Chondrocyte (in vitro differentiated cells): Measurements from ENCODE around the gene ZNF275. TPM values are rescaled to one million over a fixed set of nuclear protein-coding genes. Genes with fewer than 3 reads are reported as not detected.

Source experiments
- DNase-seq: peaks from one replicate; pipeline ENCODE4 v3.0.0; 2021; ENCODE audit warnings: mixed read lengths, low spot score
- H3K27ac Mint-ChIP-seq: one replicate; pipeline ENCODE4 v1.8.0; 2021; ENCODE audit warnings: mild to moderate bottlenecking, moderate library complexity, mixed read lengths; ENCODE audit not compliant: unreplicated experiment
- H3K27me3 Mint-ChIP-seq: 2 replicates; pipeline ENCODE4 v1.8.0; 2021; ENCODE audit warnings: low read depth, mixed read lengths
- H3K36me3 Mint-ChIP-seq: 2 replicates; pipeline ENCODE4 v1.8.0; 2021; ENCODE audit warnings: low read depth, mixed read lengths
- H3K4me1 Mint-ChIP-seq: 2 replicates; pipeline ENCODE4 v1.8.0; 2021; ENCODE audit warnings: low read depth, mild to moderate bottlenecking, mixed read lengths
- H3K4me3 Mint-ChIP-seq: one replicate; pipeline ENCODE4 v1.8.0; 2021; ENCODE audit warnings: mild to moderate bottlenecking, moderate library complexity, mixed read lengths; ENCODE audit not compliant: unreplicated experiment
- H3K9me3 Mint-ChIP-seq: 2 replicates; pipeline ENCODE4 v1.8.0; 2021; ENCODE audit warnings: low read depth, mixed read lengths
- total RNA-seq: library from RNA; stranded (reverse); gene quantifications from 3 replicates; pipeline ENCODE4 v1.2.1, GENCODE V29; 2021
- TF ChIP-seq, protein P1 (sequence below): fragments of 200-600 bp; sonication (generic); IDR thresholded peaks from 2 replicates; pipeline ENCODE4 v1.5.0; 2021; ENCODE audit warnings: antibody characterized with exemption, mild to moderate bottlenecking, moderate library complexity

ZNF275 gene
- total RNA-seq, 1 donor from 2014 or later = 19.8 TPM

DNA sequence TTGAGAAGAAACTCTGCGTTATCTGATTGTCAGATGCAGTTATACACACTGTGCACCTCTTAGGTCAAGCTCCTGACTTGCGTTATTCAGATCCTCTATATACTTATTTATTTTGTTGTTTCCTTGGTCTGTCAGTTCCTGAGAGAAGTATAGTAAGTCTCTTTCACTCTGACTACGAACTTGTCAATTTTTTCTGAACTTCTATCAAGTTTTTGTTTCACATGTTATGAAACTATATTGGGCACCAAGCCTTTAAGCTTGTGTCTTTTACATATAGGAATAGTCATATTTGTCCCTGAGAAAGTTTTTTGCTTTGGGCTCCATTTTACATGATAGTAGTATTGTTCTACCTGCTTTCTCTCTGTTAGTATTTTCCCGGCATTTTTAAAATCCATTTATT, 31.7 kb downstream of the ZNF275 start:
- Mint-ChIP-seq H3K4me3 (no peak overlapping the region), H3K27ac (no peak overlapping the region), H3K4me1 (peaks cover 2% of the 10 kb centered on the region), H3K36me3 (no peaks in the 10 kb centered on the region), H3K9me3 (peaks cover 8% of the 10 kb centered on the region), H3K27me3 (peaks cover 9% of the 10 kb centered on the region)
- TF ChIP-seq, protein P1, sequence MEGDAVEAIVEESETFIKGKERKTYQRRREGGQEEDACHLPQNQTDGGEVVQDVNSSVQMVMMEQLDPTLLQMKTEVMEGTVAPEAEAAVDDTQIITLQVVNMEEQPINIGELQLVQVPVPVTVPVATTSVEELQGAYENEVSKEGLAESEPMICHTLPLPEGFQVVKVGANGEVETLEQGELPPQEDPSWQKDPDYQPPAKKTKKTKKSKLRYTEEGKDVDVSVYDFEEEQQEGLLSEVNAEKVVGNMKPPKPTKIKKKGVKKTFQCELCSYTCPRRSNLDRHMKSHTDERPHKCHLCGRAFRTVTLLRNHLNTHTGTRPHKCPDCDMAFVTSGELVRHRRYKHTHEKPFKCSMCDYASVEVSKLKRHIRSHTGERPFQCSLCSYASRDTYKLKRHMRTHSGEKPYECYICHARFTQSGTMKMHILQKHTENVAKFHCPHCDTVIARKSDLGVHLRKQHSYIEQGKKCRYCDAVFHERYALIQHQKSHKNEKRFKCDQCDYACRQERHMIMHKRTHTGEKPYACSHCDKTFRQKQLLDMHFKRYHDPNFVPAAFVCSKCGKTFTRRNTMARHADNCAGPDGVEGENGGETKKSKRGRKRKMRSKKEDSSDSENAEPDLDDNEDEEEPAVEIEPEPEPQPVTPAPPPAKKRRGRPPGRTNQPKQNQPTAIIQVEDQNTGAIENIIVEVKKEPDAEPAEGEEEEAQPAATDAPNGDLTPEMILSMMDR = no peak
- no peak for DNase-seq

DNA sequence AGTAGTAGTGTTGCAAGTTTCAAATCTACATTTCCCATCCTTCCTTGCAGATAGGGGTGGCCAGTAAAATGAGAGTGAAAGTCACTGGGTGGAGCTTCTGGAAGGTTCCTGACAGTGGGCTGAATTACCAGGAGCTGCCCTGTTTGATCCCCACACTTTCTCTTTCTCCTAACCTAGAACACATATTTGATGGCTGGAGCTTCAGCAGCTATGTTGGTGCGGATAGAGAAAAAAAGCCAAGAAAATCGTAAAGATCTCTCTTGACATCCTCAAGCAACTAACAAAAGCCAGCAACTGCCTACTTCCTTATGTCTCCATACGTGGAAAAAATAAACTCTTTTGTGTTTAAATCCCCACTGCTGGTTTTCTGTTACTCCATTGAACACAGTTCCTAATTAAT, 32.2 kb downstream of the ZNF275 start:
- peaks cover 9% of the 10 kb centered on the region for H3K27me3 Mint-ChIP-seq
- no peaks in the 10 kb centered on the region for H3K36me3 Mint-ChIP-seq
- H3K27ac Mint-ChIP-seq = no peak overlapping the region
- TF ChIP-seq, protein P1 = no peak
- DNase-seq = no peak
- H3K9me3 Mint-ChIP-seq = peaks cover 9% of the 10 kb centered on the region
- no peak overlapping the region for H3K4me3 Mint-ChIP-seq
- H3K4me1 Mint-ChIP-seq = peaks cover 6% of the 10 kb centered on the region

DNA sequence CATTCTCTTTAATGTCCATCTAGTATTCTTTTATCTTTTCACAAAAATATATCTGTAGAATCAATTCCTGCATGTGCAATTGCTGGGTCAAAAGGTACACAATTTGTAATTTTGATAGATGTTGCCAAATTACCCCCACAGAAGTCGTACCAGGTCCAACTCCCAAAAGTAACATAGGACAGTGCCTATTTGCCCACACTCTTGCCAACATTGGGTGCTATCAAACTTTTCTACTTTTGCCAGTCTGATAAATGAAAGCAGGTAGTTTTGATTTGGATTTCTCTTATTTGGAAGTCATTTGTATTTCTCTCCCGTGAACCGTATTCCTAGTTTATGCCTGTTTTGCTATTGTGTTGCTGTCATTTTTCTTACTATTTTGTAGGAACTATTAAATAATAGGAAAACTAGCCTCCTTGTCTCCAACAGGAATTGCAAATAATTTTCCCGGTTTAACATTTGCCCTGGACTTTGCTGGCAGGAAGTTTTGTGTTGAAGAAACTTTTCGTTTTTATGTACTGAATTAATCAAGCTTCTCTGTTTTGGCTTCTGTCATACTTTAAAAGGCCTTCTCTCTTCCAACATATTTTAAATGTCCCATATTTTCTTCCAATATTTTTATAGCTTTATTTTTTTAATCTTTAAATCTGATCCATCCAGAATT, 33.1 kb downstream of the ZNF275 start:
- Mint-ChIP-seq H3K27ac (no peak overlapping the region), H3K4me1 (peaks cover 6% of the 10 kb centered on the region), H3K9me3 (peaks cover 9% of the 10 kb centered on the region), H3K27me3 (peaks cover 9% of the 10 kb centered on the region), H3K36me3 (no peaks in the 10 kb centered on the region), H3K4me3 (no peak overlapping the region)
- TF ChIP-seq, protein P1 = no peak
- no peak for DNase-seq

DNA sequence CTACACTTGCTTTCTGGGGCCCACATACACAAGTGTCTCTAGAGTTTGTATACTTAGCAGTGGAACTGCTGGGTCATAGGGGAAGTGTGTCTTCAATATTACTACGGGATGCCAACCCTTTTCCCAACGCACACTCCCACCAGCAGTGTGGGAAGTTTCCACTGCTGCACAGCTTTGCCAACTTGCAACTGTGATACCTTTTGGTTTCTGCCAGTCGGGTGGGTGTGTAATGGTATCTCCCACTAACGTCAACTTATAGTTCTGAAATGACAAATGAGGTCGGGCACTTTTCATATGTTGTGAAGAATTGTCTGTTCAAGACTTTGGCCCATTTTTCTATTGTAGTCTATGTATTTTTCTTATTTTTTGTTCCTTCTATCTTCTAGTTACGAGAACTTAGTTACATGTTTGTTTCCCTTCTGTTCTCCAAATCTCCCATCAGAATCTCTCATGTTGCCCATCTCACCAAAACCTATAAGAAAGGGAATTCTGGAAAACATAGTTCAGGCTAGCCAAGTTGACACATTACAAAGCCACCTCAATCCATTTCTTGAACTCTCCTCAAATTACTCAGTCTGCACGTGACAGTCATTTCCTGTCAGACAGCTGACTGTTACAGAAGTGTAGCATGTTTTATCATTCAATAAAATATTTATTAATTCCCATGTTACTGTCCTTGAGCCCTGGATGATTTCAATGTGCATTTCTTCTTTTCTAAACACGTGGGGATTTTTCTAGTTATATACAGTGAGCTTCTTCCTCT, 36.5 kb downstream of the ZNF275 start:
- H3K4me3 Mint-ChIP-seq = no peak overlapping the region
- H3K27ac Mint-ChIP-seq = no peak overlapping the region
- peaks cover 5% of the 10 kb centered on the region for H3K27me3 Mint-ChIP-seq
- no peak for DNase-seq
- H3K9me3 Mint-ChIP-seq = peaks cover 9% of the 10 kb centered on the region
- TF ChIP-seq, protein P1 = no peak
- H3K36me3 Mint-ChIP-seq = no peaks in the 10 kb centered on the region
- peaks cover 6% of the 10 kb centered on the region for H3K4me1 Mint-ChIP-seq

DNA sequence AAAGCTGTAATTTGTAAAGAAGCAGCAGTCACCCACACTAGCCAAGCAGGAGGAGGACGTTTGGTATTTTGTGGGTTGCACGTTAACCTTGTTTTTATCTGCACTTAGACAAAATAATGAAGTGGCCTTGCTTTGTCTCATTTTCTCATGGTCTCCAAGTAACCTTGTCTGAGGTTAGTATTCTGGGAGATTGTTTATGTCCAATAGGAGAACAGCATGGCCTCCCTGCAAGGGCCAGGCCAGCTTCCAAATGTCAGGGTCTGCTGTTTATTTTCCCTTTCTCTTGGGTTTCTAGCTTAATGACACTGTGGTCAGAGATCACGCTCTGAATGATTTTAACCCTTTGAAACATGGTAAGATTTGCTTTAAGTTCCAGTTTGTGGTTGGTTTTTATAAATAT, 37.3 kb downstream of the ZNF275 start:
- peaks cover 6% of the 10 kb centered on the region for H3K4me1 Mint-ChIP-seq
- TF ChIP-seq, protein P1 = no peak
- no peak overlapping the region for H3K4me3 Mint-ChIP-seq
- no peak for DNase-seq
- no peaks in the 10 kb centered on the region for H3K36me3 Mint-ChIP-seq
- H3K27ac Mint-ChIP-seq = no peak overlapping the region
- peaks cover 5% of the 10 kb centered on the region for H3K27me3 Mint-ChIP-seq
- peaks cover 5% of the 10 kb centered on the region for H3K9me3 Mint-ChIP-seq
